HL-60 (cell line): ENCODE data around the gene CCSER1.

Source experiments
- DNase-seq, 2 experiments: peaks; one replicate each; pipeline ENCODE4 v3.0.0-alpha.2; 2010 to 2020; ENCODE audit warnings: low read depth in 1 of 2, low spot score in 1 of 2
- H3K27ac ChIP-seq: fragments of 250-450 bp; sonication (Bioruptor Pico); replicated peaks from 2 replicates; pipeline ENCODE4 v1.5.1; 2020; ENCODE audit warnings: mild to moderate bottlenecking, moderate library complexity
- H3K27me3 ChIP-seq: fragments of 250-450 bp; sonication (Bioruptor Pico); 2 replicates; pipeline ENCODE4 v1.5.1; 2021; ENCODE audit warnings: mild to moderate bottlenecking, moderate library complexity; ENCODE audit not compliant: insufficient read depth, poor library complexity, severe bottlenecking
- H3K4me3 ChIP-seq: replicated peaks from 2 replicates; pipeline ENCODE4 v1.5.1; 2011; ENCODE audit warnings: mild to moderate bottlenecking, control low read depth, low read length; ENCODE audit not compliant: insufficient read depth
- GABPA ChIP-seq: IDR thresholded peaks from 2 replicates; pipeline ENCODE4 v1.6.1; 2012; ENCODE audit warnings: low read depth
- POLR2AphosphoS5 ChIP-seq: IDR thresholded peaks from 2 replicates; pipeline ENCODE4 v1.6.1; 2012; ENCODE audit warnings: low read depth
- SPI1 ChIP-seq: IDR thresholded peaks from 2 replicates; pipeline ENCODE4 v1.6.1; 2012; ENCODE audit warnings: low read depth, mild to moderate bottlenecking, borderline replicate concordance
- TF ChIP-seq, protein P1 (sequence below): IDR thresholded peaks from 2 replicates; pipeline ENCODE4 v1.6.1; 2012; ENCODE audit warnings: low read depth; ENCODE audit not compliant: insufficient replicate concordance
- TF ChIP-seq, protein P2 (sequence below): IDR thresholded peaks from one replicate; pipeline ENCODE4 v1.5.1; 2011; ENCODE audit warnings: low read length, control low read depth, inconsistent platforms; ENCODE audit not compliant: insufficient read depth

CCSER1 gene

DNA sequence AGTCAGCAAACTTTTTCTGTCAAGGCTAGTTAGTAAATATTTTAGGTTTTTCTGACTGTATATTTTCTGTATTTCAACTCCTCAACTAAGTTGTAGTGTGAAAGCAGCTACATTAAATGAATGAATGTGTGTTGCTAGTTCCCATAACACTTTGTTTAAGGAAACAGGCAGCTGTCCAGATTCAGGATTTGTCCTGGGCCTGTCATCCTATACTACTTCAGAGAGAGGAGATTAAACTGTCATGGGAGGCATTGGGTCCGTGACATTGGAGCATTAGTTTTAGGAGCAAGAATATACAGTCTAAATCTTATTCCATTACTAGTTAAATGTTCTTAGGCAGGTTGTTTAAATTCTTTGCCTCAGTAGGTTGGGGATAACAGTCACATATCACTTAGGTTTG, 516.0 kb downstream of the CCSER1 start:
- Histone ChIP-seq H3K4me3 (no peak overlapping the region), H3K27me3 (no peaks in the 10 kb centered on the region), H3K27ac (no peak overlapping the region)
- no peak for DNase-seq
- TF ChIP-seq, protein P1, sequence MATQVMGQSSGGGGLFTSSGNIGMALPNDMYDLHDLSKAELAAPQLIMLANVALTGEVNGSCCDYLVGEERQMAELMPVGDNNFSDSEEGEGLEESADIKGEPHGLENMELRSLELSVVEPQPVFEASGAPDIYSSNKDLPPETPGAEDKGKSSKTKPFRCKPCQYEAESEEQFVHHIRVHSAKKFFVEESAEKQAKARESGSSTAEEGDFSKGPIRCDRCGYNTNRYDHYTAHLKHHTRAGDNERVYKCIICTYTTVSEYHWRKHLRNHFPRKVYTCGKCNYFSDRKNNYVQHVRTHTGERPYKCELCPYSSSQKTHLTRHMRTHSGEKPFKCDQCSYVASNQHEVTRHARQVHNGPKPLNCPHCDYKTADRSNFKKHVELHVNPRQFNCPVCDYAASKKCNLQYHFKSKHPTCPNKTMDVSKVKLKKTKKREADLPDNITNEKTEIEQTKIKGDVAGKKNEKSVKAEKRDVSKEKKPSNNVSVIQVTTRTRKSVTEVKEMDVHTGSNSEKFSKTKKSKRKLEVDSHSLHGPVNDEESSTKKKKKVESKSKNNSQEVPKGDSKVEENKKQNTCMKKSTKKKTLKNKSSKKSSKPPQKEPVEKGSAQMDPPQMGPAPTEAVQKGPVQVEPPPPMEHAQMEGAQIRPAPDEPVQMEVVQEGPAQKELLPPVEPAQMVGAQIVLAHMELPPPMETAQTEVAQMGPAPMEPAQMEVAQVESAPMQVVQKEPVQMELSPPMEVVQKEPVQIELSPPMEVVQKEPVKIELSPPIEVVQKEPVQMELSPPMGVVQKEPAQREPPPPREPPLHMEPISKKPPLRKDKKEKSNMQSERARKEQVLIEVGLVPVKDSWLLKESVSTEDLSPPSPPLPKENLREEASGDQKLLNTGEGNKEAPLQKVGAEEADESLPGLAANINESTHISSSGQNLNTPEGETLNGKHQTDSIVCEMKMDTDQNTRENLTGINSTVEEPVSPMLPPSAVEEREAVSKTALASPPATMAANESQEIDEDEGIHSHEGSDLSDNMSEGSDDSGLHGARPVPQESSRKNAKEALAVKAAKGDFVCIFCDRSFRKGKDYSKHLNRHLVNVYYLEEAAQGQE = no peak
- no peak for TF ChIP-seq POLR2AphosphoS5

DNA sequence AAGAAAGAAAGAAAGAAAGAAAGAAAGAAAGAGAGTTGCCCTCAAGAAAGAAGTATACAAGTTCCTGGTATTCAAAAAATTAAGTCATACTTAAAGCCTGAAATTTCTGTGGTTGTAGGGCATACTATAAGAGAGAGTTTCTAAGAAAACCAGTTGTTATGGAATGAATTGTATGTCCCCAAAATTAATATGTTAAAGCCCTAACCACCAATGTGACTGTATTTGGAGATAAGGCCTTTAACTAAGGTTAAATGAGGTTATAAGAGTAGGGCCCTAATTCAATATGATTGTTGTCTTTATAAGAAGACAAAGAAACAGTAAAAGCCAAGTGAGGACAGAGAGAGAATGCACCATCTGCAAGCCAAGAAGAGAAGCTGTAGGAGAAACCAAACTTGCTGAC, 521.1 kb downstream of the CCSER1 start:
- Histone ChIP-seq H3K27me3 (no peaks in the 10 kb centered on the region), H3K4me3 (no peak overlapping the region), H3K27ac (no peak overlapping the region)
- no peak for DNase-seq
- TF ChIP-seq, protein P1 = no peak
- TF ChIP-seq POLR2AphosphoS5 (no peak), SPI1 (no peak), GABPA (no peak)
- TF ChIP-seq, protein P2, sequence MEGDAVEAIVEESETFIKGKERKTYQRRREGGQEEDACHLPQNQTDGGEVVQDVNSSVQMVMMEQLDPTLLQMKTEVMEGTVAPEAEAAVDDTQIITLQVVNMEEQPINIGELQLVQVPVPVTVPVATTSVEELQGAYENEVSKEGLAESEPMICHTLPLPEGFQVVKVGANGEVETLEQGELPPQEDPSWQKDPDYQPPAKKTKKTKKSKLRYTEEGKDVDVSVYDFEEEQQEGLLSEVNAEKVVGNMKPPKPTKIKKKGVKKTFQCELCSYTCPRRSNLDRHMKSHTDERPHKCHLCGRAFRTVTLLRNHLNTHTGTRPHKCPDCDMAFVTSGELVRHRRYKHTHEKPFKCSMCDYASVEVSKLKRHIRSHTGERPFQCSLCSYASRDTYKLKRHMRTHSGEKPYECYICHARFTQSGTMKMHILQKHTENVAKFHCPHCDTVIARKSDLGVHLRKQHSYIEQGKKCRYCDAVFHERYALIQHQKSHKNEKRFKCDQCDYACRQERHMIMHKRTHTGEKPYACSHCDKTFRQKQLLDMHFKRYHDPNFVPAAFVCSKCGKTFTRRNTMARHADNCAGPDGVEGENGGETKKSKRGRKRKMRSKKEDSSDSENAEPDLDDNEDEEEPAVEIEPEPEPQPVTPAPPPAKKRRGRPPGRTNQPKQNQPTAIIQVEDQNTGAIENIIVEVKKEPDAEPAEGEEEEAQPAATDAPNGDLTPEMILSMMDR = no peak

DNA sequence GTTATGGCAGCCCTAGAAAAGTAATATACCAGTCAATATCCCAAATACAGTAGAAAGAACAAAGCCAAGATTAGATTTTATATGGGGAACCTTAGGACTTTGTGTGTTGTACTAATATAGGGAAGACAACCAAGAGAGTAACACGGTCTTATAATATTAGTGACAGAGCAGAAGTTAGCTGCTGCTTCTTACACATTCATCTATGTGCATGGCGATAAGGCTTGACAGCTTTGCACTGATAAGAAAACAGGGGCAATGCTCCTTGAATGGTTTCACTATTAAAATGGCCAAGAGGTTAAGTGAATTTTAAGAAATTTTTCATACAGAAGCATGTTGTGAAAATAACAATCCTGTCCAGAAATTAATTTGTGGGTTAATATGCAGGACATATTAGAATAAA, 521.6 kb downstream of the CCSER1 start:
- Histone ChIP-seq H3K27me3 (no peaks in the 10 kb centered on the region), H3K27ac (no peak overlapping the region), H3K4me3 (no peak overlapping the region)
- TF ChIP-seq, protein P2 = no peak
- TF ChIP-seq, protein P1 = no peak
- no peak for TF ChIP-seq POLR2AphosphoS5
- TF ChIP-seq GABPA = no peak
- no peak for TF ChIP-seq SPI1
- DNase-seq = no peak

DNA sequence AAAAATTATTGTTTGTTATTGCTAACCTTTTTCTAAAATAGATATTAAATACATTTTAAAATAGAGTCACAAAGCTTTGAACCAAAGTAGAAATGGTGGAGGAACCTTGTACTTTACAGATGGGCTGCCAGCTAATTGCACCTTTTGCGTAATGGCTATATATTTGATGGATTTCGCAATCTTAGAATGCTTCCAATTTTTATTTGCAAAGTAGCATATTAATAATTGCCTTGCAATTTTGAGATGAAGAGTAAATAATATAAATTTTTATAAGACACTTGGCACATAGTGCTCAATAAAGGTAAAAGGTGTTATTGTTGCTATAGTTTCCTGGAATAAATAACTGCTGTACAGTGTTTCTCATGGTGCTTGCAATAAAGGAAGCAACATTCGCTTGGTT, 533.5 kb downstream of the CCSER1 start:
- no peak for DNase-seq
- no peaks in the 10 kb centered on the region for H3K27me3 ChIP-seq
- H3K4me3 ChIP-seq = no peak overlapping the region
- H3K27ac ChIP-seq = no peak overlapping the region
- TF ChIP-seq GABPA (no peak), POLR2AphosphoS5 (no peak), SPI1 (no peak)
- TF ChIP-seq, protein P1 = no peak
- TF ChIP-seq, protein P2 = no peak
